Measurements from ENCODE around the gene MAST3. TPM values are rescaled to one million over a fixed set of nuclear protein-coding genes. Genes with fewer than 3 reads are reported as not detected.

The MAST3 gene
- total RNA-seq, 1 experiment from 2014 or later, result 11.5 TPM

GRCh38 chr19:18160971-18161635 is 63.5 kb downstream of the MAST3 start (continued):
- TF ChIP-seq, protein P1, sequence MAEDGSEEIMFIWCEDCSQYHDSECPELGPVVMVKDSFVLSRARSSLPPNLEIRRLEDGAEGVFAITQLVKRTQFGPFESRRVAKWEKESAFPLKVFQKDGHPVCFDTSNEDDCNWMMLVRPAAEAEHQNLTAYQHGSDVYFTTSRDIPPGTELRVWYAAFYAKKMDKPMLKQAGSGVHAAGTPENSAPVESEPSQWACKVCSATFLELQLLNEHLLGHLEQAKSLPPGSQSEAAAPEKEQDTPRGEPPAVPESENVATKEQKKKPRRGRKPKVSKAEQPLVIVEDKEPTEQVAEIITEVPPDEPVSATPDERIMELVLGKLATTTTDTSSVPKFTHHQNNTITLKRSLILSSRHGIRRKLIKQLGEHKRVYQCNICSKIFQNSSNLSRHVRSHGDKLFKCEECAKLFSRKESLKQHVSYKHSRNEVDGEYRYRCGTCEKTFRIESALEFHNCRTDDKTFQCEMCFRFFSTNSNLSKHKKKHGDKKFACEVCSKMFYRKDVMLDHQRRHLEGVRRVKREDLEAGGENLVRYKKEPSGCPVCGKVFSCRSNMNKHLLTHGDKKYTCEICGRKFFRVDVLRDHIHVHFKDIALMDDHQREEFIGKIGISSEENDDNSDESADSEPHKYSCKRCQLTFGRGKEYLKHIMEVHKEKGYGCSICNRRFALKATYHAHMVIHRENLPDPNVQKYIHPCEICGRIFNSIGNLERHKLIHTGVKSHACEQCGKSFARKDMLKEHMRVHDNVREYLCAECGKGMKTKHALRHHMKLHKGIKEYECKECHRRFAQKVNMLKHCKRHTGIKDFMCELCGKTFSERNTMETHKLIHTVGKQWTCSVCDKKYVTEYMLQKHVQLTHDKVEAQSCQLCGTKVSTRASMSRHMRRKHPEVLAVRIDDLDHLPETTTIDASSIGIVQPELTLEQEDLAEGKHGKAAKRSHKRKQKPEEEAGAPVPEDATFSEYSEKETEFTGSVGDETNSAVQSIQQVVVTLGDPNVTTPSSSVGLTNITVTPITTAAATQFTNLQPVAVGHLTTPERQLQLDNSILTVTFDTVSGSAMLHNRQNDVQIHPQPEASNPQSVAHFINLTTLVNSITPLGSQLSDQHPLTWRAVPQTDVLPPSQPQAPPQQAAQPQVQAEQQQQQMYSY (CRISPR knock-in tag; IDR thresholded peaks at IDR 0.05), result 0 out of 2 replicates have a peak, but pooled peaks have one; percentile 1
- 0 out of 2 replicates have a peak, but pooled peaks have one; percentile 19 for TF ChIP-seq HMGXB4 (CRISPR knock-in tag; IDR thresholded peaks at IDR 0.05)
- TF ChIP-seq ETV6 (CRISPR knock-in tag; IDR thresholded peaks at IDR 0.05), result no peak
- no peak for TF ChIP-seq MXD4 (CRISPR knock-in tag; IDR thresholded peaks at IDR 0.05; ENCODE audit: borderline replicate concordance)
- TF ChIP-seq ZNF423 (CRISPR knock-in tag; IDR thresholded peaks at IDR 0.05), result peak; percentile 44; the same call in 1 of the 2 replicates
- TF ChIP-seq, protein P2, sequence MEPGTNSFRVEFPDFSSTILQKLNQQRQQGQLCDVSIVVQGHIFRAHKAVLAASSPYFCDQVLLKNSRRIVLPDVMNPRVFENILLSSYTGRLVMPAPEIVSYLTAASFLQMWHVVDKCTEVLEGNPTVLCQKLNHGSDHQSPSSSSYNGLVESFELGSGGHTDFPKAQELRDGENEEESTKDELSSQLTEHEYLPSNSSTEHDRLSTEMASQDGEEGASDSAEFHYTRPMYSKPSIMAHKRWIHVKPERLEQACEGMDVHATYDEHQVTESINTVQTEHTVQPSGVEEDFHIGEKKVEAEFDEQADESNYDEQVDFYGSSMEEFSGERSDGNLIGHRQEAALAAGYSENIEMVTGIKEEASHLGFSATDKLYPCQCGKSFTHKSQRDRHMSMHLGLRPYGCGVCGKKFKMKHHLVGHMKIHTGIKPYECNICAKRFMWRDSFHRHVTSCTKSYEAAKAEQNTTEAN (CRISPR knock-in tag; IDR thresholded peaks at IDR 0.05), result no peak
- TF ChIP-seq TP53 (CRISPR knock-in tag; IDR thresholded peaks at IDR 0.05), result no peak
- TF ChIP-seq, protein P3, sequence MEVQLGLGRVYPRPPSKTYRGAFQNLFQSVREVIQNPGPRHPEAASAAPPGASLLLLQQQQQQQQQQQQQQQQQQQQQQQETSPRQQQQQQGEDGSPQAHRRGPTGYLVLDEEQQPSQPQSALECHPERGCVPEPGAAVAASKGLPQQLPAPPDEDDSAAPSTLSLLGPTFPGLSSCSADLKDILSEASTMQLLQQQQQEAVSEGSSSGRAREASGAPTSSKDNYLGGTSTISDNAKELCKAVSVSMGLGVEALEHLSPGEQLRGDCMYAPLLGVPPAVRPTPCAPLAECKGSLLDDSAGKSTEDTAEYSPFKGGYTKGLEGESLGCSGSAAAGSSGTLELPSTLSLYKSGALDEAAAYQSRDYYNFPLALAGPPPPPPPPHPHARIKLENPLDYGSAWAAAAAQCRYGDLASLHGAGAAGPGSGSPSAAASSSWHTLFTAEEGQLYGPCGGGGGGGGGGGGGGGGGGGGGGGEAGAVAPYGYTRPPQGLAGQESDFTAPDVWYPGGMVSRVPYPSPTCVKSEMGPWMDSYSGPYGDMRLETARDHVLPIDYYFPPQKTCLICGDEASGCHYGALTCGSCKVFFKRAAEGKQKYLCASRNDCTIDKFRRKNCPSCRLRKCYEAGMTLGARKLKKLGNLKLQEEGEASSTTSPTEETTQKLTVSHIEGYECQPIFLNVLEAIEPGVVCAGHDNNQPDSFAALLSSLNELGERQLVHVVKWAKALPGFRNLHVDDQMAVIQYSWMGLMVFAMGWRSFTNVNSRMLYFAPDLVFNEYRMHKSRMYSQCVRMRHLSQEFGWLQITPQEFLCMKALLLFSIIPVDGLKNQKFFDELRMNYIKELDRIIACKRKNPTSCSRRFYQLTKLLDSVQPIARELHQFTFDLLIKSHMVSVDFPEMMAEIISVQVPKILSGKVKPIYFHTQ (CRISPR knock-in tag; IDR thresholded peaks at IDR 0.05), result no peak
- peak; percentile 90 for TF ChIP-seq SP1 (CRISPR knock-in tag; conservative IDR thresholded peaks at IDR 0.05)

GRCh38 chr19:18161636-18162002 is 64.0 kb downstream of the MAST3 start:
- ATAC-seq, result no peak
- no peaks in the 10 kb centered on the region for H3K27me3 Mint-ChIP-seq (ENCODE audit: low read depth)
- ChIA-PET POLR2A (interaction anchor here (0.6 kb wide), 1 partner anchor 120 kb away, joined by 4 read pairs; the partner anchor contains the start of gene JUND), CTCF (interaction anchor here (0.5 to 2.4 kb wide), 42 partner anchors 10 to 227 kb away, joined by 3 to 40 read pairs (median 4); partner anchors contain the start of genes IQCN, MAST3, MPV17L2 and PIK3R2)
- H3K9me3 Mint-ChIP-seq, result no peaks in the 10 kb centered on the region
- no peak overlapping the region for H3K27ac Mint-ChIP-seq
- H3K4me1 Mint-ChIP-seq, result peaks cover 10% of the 10 kb centered on the region; the same call in 1 of the 2 replicates
- TF ChIP-seq TP53 (CRISPR knock-in tag; IDR thresholded peaks at IDR 0.05) (no peak), ATF3 (CRISPR knock-in tag; conservative IDR thresholded peaks at IDR 0.05) (no peak)
- TF ChIP-seq, protein P4, sequence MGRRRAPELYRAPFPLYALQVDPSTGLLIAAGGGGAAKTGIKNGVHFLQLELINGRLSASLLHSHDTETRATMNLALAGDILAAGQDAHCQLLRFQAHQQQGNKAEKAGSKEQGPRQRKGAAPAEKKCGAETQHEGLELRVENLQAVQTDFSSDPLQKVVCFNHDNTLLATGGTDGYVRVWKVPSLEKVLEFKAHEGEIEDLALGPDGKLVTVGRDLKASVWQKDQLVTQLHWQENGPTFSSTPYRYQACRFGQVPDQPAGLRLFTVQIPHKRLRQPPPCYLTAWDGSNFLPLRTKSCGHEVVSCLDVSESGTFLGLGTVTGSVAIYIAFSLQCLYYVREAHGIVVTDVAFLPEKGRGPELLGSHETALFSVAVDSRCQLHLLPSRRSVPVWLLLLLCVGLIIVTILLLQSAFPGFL (CRISPR knock-in tag; IDR thresholded peaks at IDR 0.05; ENCODE audit: borderline replicate concordance), result no peak
- TF ChIP-seq, protein P5, sequence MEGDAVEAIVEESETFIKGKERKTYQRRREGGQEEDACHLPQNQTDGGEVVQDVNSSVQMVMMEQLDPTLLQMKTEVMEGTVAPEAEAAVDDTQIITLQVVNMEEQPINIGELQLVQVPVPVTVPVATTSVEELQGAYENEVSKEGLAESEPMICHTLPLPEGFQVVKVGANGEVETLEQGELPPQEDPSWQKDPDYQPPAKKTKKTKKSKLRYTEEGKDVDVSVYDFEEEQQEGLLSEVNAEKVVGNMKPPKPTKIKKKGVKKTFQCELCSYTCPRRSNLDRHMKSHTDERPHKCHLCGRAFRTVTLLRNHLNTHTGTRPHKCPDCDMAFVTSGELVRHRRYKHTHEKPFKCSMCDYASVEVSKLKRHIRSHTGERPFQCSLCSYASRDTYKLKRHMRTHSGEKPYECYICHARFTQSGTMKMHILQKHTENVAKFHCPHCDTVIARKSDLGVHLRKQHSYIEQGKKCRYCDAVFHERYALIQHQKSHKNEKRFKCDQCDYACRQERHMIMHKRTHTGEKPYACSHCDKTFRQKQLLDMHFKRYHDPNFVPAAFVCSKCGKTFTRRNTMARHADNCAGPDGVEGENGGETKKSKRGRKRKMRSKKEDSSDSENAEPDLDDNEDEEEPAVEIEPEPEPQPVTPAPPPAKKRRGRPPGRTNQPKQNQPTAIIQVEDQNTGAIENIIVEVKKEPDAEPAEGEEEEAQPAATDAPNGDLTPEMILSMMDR (IDR thresholded peaks at IDR 0.05), result 0 out of 2 replicates have a peak, but pooled peaks have one; percentile 32
- peak overlapping the region; percentile 42; the same call in 1 of the 2 replicates for H3K4me3 Mint-ChIP-seq
- peaks cover 24% of the 10 kb centered on the region for H3K36me3 Mint-ChIP-seq
- DNase-seq (ENCODE audit: low spot score), result no peak

All from WTC11 (cell line).